RWPE2 (cell line): Measurements from ENCODE around the gene CDX2.

Experiments used
- ATAC-seq: fragments of 200-7000 bp; cut with Tn5 transposase; 3 replicates; pipeline ENCODE4 v1.9.1; 2021; ENCODE audit warnings: low read depth
- DNase-seq: peaks from one replicate; pipeline ENCODE4 v3.0.0-alpha.2; 2020; ENCODE audit warnings: low spot score
- H3K27ac ChIP-seq: fragments of 450-650 bp; 2 replicates; pipeline ENCODE4 v1.5.1; 2017; ENCODE audit warnings: mild to moderate bottlenecking; ENCODE audit not compliant: poor library complexity, severe bottlenecking
- H3K27me3 ChIP-seq: fragments of 250-450 bp; sonication (Bioruptor Pico); 2 replicates; pipeline ENCODE4 v1.5.1; 2021; ENCODE audit warnings: mild to moderate bottlenecking, moderate library complexity; ENCODE audit not compliant: insufficient read depth, poor library complexity, severe bottlenecking
- H3K36me3 ChIP-seq: fragments of 250-450 bp; sonication (Bioruptor Pico); 2 replicates; pipeline ENCODE4 v1.5.1; 2020; ENCODE audit warnings: low read depth, mild to moderate bottlenecking, moderate library complexity
- H3K4me1 ChIP-seq: fragments of 250-450 bp; sonication (Bioruptor Pico); 2 replicates; pipeline ENCODE4 v1.5.1; 2021; ENCODE audit warnings: mild to moderate bottlenecking, moderate library complexity; ENCODE audit not compliant: insufficient read depth, poor library complexity, severe bottlenecking
- H3K4me3 ChIP-seq: fragments of 250-450 bp; sonication (Bioruptor Pico); 2 replicates; pipeline ENCODE4 v1.5.1; 2021; ENCODE audit warnings: mild to moderate bottlenecking, moderate library complexity; ENCODE audit not compliant: severe bottlenecking
- H3K9me3 ChIP-seq: fragments of 250-450 bp; sonication (Bioruptor Pico); 2 replicates; pipeline ENCODE4 v1.5.1; 2021; ENCODE audit warnings: mild to moderate bottlenecking, moderate library complexity; ENCODE audit not compliant: severe bottlenecking
- TF ChIP-seq, protein P1 (sequence below): fragments of 450-650 bp; IDR thresholded peaks from one replicate; pipeline ENCODE4 v1.5.1; 2017; ENCODE audit warnings: mild to moderate bottlenecking, moderate library complexity; ENCODE audit not compliant: poor library complexity, severe bottlenecking

The CDX2 gene

DNA sequence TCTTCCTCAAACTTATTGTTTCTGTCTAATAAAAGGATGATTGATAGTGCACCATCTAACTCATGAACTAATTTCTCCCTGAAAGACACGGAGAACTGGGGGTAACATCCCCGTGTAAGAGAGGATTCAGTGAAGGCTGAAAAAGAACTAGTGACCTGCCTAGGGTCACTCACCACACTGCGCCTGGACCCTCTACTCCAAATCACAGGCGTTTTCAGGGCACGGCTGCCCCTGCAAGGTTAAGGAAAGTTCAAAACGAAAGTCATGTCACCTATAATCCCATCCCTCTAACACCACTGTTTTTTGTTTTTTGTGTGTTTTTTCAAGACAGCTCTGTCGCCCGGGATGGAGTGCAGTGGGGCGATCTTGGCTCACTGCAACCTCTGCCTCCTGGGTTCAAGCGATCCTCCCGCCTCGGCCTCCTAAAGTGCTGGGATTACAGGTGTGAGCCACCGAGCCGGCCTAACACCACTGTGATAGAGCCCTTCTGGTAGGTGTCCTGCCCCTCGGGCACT is 10.7 kb upstream of the CDX2 start:
- Histone ChIP-seq H3K9me3 (no peaks in the 10 kb centered on the region), H3K4me1 (no peaks in the 10 kb centered on the region), H3K36me3 (no peaks in the 10 kb centered on the region), H3K27ac (no peak overlapping the region), H3K27me3 (peaks cover 93% of the 10 kb centered on the region), H3K4me3 (no peak overlapping the region)
- ATAC-seq (no peak), DNase-seq (no peak)
- TF ChIP-seq, protein P1, sequence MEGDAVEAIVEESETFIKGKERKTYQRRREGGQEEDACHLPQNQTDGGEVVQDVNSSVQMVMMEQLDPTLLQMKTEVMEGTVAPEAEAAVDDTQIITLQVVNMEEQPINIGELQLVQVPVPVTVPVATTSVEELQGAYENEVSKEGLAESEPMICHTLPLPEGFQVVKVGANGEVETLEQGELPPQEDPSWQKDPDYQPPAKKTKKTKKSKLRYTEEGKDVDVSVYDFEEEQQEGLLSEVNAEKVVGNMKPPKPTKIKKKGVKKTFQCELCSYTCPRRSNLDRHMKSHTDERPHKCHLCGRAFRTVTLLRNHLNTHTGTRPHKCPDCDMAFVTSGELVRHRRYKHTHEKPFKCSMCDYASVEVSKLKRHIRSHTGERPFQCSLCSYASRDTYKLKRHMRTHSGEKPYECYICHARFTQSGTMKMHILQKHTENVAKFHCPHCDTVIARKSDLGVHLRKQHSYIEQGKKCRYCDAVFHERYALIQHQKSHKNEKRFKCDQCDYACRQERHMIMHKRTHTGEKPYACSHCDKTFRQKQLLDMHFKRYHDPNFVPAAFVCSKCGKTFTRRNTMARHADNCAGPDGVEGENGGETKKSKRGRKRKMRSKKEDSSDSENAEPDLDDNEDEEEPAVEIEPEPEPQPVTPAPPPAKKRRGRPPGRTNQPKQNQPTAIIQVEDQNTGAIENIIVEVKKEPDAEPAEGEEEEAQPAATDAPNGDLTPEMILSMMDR: no peak

DNA sequence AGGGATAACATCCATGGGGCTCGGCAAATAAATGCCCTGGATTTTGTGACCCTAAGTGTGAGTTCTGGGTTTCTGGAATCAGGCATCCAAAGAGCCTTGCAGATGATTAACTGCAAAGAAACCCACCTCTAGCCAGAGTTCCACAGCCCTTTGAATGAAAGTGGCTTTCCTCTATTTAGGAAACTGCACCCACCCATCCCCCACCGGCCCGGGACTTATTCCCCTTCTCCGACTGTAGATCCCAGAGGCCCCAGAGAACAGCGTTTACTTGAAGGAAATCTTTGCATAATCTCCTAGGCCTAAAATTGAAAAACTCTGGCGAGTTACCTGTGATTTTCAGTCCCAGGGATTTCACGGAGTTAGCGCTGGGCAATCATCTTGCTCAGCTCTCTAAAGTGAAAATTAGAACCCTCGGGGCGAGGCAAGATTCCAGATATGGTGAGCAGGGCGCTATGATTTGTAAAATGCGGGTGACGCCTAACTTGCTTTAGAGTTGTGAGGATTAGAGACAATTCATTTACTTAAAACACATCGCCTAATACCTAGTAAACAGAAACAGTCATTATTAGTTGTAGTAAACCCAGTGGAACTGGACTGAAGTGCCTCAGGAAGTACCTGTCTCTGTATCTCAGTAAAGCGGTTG is 10.0 kb upstream of the CDX2 start:
- Histone ChIP-seq H3K9me3 (no peaks in the 10 kb centered on the region), H3K27ac (no peak overlapping the region), H3K27me3 (peaks cover 100% of the 10 kb centered on the region), H3K4me1 (no peaks in the 10 kb centered on the region), H3K36me3 (no peaks in the 10 kb centered on the region), H3K4me3 (no peak overlapping the region)
- TF ChIP-seq, protein P1: no peak
- no peak for ATAC-seq
- no peak for DNase-seq

- TF ChIP-seq, protein P1: no peak
- no peak for DNase-seq
- no peak overlapping the region for H3K27ac ChIP-seq
- H3K36me3 ChIP-seq: no peaks in the 10 kb centered on the region
- ATAC-seq: no peak; the same call in 2 of the 3 replicates
- H3K4me3 ChIP-seq: no peak overlapping the region
- H3K27me3 ChIP-seq: peaks cover 100% of the 10 kb centered on the region
- no peaks in the 10 kb centered on the region for H3K9me3 ChIP-seq
- H3K4me1 ChIP-seq: no peaks in the 10 kb centered on the region
Observed at GRCh38 chr13:27978301-27978968, 9.3 kb upstream of the CDX2 start.

DNA sequence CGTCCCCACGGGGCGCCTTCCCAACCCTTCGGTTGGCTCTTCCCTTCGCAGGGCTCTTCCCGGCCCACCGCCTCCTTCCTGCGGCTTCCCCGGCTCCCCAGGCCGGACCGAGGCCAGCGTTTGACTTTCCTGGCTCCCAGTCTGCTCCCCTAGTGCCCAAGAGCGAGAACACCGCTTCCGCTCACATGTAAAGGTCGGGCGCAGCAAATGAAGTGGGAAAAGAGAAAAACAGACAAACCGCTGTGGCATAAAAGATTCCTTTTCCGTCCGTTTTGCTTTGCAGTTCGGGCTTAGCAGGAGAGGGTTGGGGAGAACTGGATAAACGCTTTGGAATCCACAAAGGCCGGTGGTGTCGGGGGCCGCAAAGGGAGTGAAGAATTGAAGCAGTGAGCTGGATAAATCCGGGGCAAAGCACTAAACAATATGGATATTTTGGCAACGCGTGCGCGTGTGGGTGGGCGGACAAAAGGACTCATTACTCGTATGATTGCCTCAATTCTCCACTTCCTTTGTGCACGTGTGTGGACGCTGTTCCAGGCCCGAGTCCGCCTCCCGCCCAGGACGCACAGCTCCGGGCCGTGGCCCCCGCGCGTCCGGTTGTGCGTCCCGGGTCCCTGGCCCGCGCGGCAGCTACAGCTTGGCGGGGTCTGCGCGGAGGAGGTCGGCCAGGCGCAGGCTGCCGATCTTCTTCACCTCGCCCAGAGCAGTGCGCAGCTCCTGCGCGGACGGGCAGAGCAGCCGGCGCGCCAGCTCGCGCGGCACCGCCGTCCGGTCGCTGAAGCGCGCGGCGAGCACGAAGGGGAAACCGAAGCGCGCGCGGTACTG is 8.6 kb upstream of the CDX2 start:
- Histone ChIP-seq H3K27me3 (peaks cover 98% of the 10 kb centered on the region), H3K9me3 (no peaks in the 10 kb centered on the region), H3K4me1 (no peaks in the 10 kb centered on the region), H3K36me3 (no peaks in the 10 kb centered on the region), H3K27ac (no peak overlapping the region), H3K4me3 (no peak overlapping the region)
- DNase-seq: no peak
- TF ChIP-seq, protein P1: no peak
- 0 out of 3 replicates have a peak, but pooled peaks have one; percentile 29 for ATAC-seq
